Spleen (tissue), 7 donors: ENCODE results near the gene IRGQ.

ENCODE experiments used
- CTCF ChIP-seq, 11 experiments: fragments of 200-600 bp in 7 of 11; fragments of 450-650 bp in 4 of 11; sonication (generic) in 4 of 11; IDR thresholded peaks in 8 of 11; conservative IDR thresholded peaks in 3 of 11; 1 replicate in 7 of 11; 2 replicates in 4 of 11; pipeline versions ENCODE4 v1.4.0 to v1.8.0; 2016 to 2021; ENCODE audit warnings: antibody characterized with exemption in 11 of 11, inconsistent platforms in 4 of 11, mild to moderate bottlenecking in 1 of 11
- POLR2A ChIP-seq, 3 donors: fragments of 450-650 bp; IDR thresholded peaks; one replicate each; pipeline ENCODE4 v1.5.1; 2017; ENCODE audit warnings: antibody characterized with exemption in 3 of 3, mild to moderate bottlenecking in 1 of 3
- POLR2AphosphoS5 ChIP-seq, 3 donors: sonication (generic); formaldehyde crosslinking; IDR thresholded peaks; one replicate each; pipeline ENCODE4 v1.5.1; 2017; ENCODE audit warnings: antibody characterized with exemption in 3 of 3
- donor health status: DM: no; HTN: no; CAD: no; lungs with moderate emphysema.
- donor health status: DM: no; HTN: no; CAD: no.
- donor health status: DM: no; HTN: no; CAD: no.

- TF ChIP-seq CTCF (IDR thresholded peaks at IDR 0.05 in 8 of 11, conservative IDR thresholded peaks at IDR 0.05 in 3 of 11) (no peak), POLR2AphosphoS5 (IDR thresholded peaks at IDR 0.05) (no peak), POLR2A (IDR thresholded peaks at IDR 0.05) (no peak)
These were observed 21.3 kb downstream of the IRGQ start for GRCh38 chr19:43574424-43575155.
